ENCODE data around the gene SH3D21. TPM values are rescaled to one million over a fixed set of nuclear protein-coding genes. Genes with fewer than 3 reads are reported as not detected.

Gene SH3D21
- total RNA-seq, 2 experiments from 2014 or later = 1.9 to 2.6 TPM

DNA sequence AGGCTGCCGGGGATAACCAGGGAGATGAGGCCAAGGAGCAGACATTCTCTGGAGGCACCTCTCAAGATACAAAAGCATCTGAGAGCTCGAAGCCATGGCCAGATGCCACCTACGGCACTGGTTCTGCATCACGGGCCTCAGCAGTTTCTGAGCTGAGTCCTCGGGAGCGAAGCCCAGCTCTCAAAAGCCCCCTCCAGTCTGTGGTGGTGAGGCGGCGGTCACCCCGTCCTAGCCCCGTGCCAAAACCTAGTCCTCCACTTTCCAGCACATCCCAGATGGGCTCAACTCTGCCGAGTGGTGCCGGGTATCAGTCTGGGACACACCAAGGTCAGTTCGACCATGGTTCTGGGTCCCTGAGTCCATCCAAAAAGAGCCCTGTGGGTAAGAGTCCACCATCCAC is 19.4 kb upstream of the SH3D21 start:
- peaks cover 84% of the 10 kb centered on the region for H3K36me3 ChIP-seq (ENCODE audit: insufficient read depth, low read length)
- Mint-ChIP-seq H3K36me3 (ENCODE audit: low read depth) (peaks cover 94% of the 10 kb centered on the region), H3K4me3 (no peak overlapping the region), H3K9me3 (no peaks in the 10 kb centered on the region), H3K27ac (no peak overlapping the region), H3K27me3 (no peaks in the 10 kb centered on the region), H3K4me1 (ENCODE audit: low read depth) (peaks cover 25% of the 10 kb centered on the region)
- TF ChIP-seq CTCF (IDR thresholded peaks at IDR 0.05) = no peak
- no peaks in the 10 kb centered on the region for H3K4me1 ChIP-seq (ENCODE audit: insufficient read depth, low read length)
- DNase-seq (no peak), ATAC-seq (ENCODE audit: poor library complexity) (no peak)
- H3K27me3 ChIP-seq (ENCODE audit: control insufficient read depth in 1 of 2, insufficient read depth in 2 of 2, low read length in 2 of 2) = no peaks in the 10 kb centered on the region
- ChIA-PET CTCF (interaction anchor here (1.4 to 2.0 kb wide), 4 partner anchors 13 to 137 kb away, joined by 4 to 27 read pairs (median 6); partner anchors contain the start of gene TRAPPC3), POLR2A (interaction anchor here (1.9 kb wide), 1 partner anchor 138 kb away, joined by 16 read pairs; the partner anchor contains the start of gene TRAPPC3)
- no peak overlapping the region for H3K27ac ChIP-seq (ENCODE audit: low read depth in 1 of 2, low read length in 2 of 2)
- H3K4me3 ChIP-seq (ENCODE audit: low read length) = no peak overlapping the region
- intact Hi-C loops (cut with DNase I, micrococcal nuclease) = loop anchor here in 1 of 2 experiments (5.0 kb wide), 1 partner anchor 135 kb away; no protein-coding TSS in a partner anchor
- no peaks in the 10 kb centered on the region for H3K9me3 ChIP-seq (ENCODE audit: control insufficient read depth in 1 of 2, insufficient read depth in 1 of 2, low read length in 2 of 2)

DNA sequence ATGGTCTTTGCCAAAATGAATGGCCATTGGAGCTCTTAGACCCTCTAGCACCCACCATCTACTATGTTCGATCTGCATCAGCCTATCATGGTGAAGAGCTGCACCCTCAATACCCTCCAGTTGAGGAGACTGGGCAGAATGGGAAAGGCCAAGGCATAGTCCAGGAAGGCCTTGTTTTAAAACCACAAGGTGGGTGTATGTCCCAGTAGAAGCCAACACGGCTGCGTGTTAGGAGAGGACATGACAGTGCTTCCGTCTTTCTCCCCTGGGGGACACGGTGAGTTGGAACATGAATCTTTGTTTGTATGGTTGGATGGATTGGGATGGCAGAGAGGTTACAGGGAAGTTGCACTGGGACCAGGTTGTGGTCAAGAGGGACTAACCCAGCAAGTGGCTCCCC is 18.6 kb upstream of the SH3D21 start:
- peaks cover 25% of the 10 kb centered on the region for H3K4me1 Mint-ChIP-seq (ENCODE audit: low read depth)
- Histone ChIP-seq H3K27me3 (ENCODE audit: control insufficient read depth in 1 of 2, insufficient read depth in 2 of 2, low read length in 2 of 2) (no peaks in the 10 kb centered on the region), H3K4me3 (ENCODE audit: low read length) (no peak overlapping the region), H3K9me3 (ENCODE audit: control insufficient read depth in 1 of 2, insufficient read depth in 1 of 2, low read length in 2 of 2) (no peaks in the 10 kb centered on the region), H3K27ac (ENCODE audit: low read depth in 1 of 2, low read length in 2 of 2) (no peak overlapping the region), H3K4me1 (ENCODE audit: insufficient read depth, low read length) (no peaks in the 10 kb centered on the region), H3K36me3 (ENCODE audit: insufficient read depth, low read length) (peaks cover 88% of the 10 kb centered on the region)
- no peak for DNase-seq
- ChIA-PET POLR2A (no interaction called here), CTCF (interaction anchor here (1.4 to 1.8 kb wide), 3 partner anchors 13 to 138 kb away, joined by 4 to 7 read pairs (median 6); partner anchors contain the start of gene TRAPPC3)
- ATAC-seq (ENCODE audit: poor library complexity) = no peak
- intact Hi-C loops (cut with DNase I, micrococcal nuclease) = loop anchor here in 1 of 2 experiments (5.0 kb wide), 1 partner anchor 135 kb away; no protein-coding TSS in a partner anchor
- no peak overlapping the region for H3K4me3 Mint-ChIP-seq
- no peak overlapping the region for H3K27ac Mint-ChIP-seq
- H3K9me3 Mint-ChIP-seq = no peaks in the 10 kb centered on the region
- H3K36me3 Mint-ChIP-seq (ENCODE audit: low read depth) = peaks cover 99% of the 10 kb centered on the region
- H3K27me3 Mint-ChIP-seq = no peaks in the 10 kb centered on the region
- no peak for TF ChIP-seq CTCF (IDR thresholded peaks at IDR 0.05)

DNA sequence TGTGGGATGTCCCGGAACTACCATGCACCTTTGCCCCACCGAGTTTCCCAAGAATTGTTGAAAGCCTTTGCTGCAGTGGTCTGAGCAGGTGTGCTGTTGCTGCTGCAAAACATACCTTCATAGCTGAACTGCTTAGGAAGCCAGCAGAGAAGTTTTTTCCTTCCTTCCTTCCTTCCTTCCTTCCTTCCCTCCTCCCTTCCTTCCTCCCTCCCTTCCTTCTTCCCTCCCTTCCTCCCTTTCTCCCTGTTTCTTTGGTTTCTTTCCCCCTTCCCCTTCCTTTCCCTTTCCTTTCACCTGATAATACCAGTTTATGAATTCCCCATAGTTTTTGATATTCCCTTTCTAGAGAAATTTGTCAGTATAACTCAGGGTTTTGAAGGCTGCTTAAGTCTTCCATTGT is 10.8 kb upstream of the SH3D21 start:
- no peak overlapping the region for H3K27ac Mint-ChIP-seq
- peak overlapping the region in 1 of 2 donors; percentile 20 for H3K27ac ChIP-seq (ENCODE audit: low read depth in 1 of 2, low read length in 2 of 2)
- ChIA-PET CTCF (interaction anchor here (0.6 to 1.1 kb wide), 2 partner anchors 10 to 91 kb away, joined by 4 read pairs; no protein-coding TSS in a partner anchor), POLR2A (no interaction called here)
- DNase-seq (no peak), ATAC-seq (ENCODE audit: poor library complexity) (no peak)
- no peaks in the 10 kb centered on the region for H3K27me3 Mint-ChIP-seq
- no peak overlapping the region for H3K4me3 Mint-ChIP-seq
- no peaks in the 10 kb centered on the region for H3K9me3 ChIP-seq (ENCODE audit: control insufficient read depth in 1 of 2, insufficient read depth in 1 of 2, low read length in 2 of 2)
- no peak for TF ChIP-seq CTCF (IDR thresholded peaks at IDR 0.05)
- peaks cover 83% of the 10 kb centered on the region for H3K36me3 ChIP-seq (ENCODE audit: insufficient read depth, low read length)
- H3K4me1 ChIP-seq (ENCODE audit: insufficient read depth, low read length) = no peaks in the 10 kb centered on the region
- H3K9me3 Mint-ChIP-seq = no peaks in the 10 kb centered on the region
- intact Hi-C loops (cut with DNase I, micrococcal nuclease) = no loop called here
- no peaks in the 10 kb centered on the region for H3K27me3 ChIP-seq (ENCODE audit: control insufficient read depth in 1 of 2, insufficient read depth in 2 of 2, low read length in 2 of 2)
- peaks cover 86% of the 10 kb centered on the region for H3K36me3 Mint-ChIP-seq (ENCODE audit: low read depth)
- no peak overlapping the region for H3K4me3 ChIP-seq (ENCODE audit: low read length)
- no peaks in the 10 kb centered on the region for H3K4me1 Mint-ChIP-seq (ENCODE audit: low read depth)
